Measurements from ENCODE around the gene PRDM12. TPM values are rescaled to one million over a fixed set of nuclear protein-coding genes. Genes with fewer than 3 reads are reported as not detected.

PRDM12 gene
- total RNA-seq, 1 experiment from 2014 or later = 0.31 TPM

DNA sequence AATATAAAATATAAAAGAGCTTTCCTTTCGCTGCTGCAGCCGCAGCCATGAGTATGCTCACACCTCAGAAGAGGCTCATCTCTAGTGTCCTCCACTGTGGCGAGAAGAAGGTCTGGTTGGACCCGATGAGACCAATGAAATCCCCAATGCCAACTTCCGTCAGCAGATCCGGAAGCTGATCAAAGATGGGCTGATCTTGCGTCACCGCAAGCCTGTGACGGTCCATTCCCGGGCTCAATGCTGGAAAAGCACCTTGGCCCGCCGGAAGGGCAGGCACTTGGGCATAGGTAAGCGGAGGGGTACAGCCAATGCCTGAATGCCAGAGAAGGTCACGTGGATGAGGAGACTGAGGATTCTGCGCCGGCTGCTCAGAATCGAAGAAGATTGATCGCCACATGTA is 12.6 kb upstream of the PRDM12 start:
- no peak for DNase-seq
- H3K27me3 ChIP-seq (ENCODE audit: control insufficient read depth, insufficient read depth, low read length) = peaks cover 13% of the 10 kb centered on the region

GRCh38 chr9:130654879-130655278 is 9.5 kb upstream of the PRDM12 start:
- Histone ChIP-seq H3K4me3 (ENCODE audit: insufficient read depth, low read depth, low read length) (no peak overlapping the region), H3K27me3 (ENCODE audit: control insufficient read depth, insufficient read depth, low read length) (peaks cover 42% of the 10 kb centered on the region), H3K36me3 (replicated peaks; ENCODE audit: control insufficient read depth, insufficient read depth, low read length) (no peaks in the 10 kb centered on the region)
- DNase-seq = no peak

More for the DNA sequence above, 12.6 kb upstream of the PRDM12 start:
- Histone ChIP-seq H3K36me3 (replicated peaks; ENCODE audit: control insufficient read depth, insufficient read depth, low read length) (no peaks in the 10 kb centered on the region), H3K4me3 (ENCODE audit: insufficient read depth, low read depth, low read length) (no peak overlapping the region)

GRCh38 chr9:130658893-130659698 is 5.3 kb upstream of the PRDM12 start:
- peak; percentile 83 for DNase-seq
- H3K36me3 ChIP-seq (replicated peaks; ENCODE audit: control insufficient read depth, insufficient read depth, low read length) = no peaks in the 10 kb centered on the region
- H3K27me3 ChIP-seq (ENCODE audit: control insufficient read depth, insufficient read depth, low read length) = peaks cover 84% of the 10 kb centered on the region
- peak overlapping the region; percentile 8; the same call in 1 of the 2 replicates for H3K4me3 ChIP-seq (ENCODE audit: insufficient read depth, low read depth, low read length)

- DNase-seq = peak; percentile 92
- Histone ChIP-seq H3K36me3 (replicated peaks; ENCODE audit: control insufficient read depth, insufficient read depth, low read length) (no peaks in the 10 kb centered on the region), H3K4me3 (ENCODE audit: insufficient read depth, low read depth, low read length) (peak overlapping the region; percentile 28), H3K27me3 (ENCODE audit: control insufficient read depth, insufficient read depth, low read length) (peaks cover 91% of the 10 kb centered on the region)
Measured at GRCh38 chr9:130659699-130660248, 4.6 kb upstream of the PRDM12 start.

DNA sequence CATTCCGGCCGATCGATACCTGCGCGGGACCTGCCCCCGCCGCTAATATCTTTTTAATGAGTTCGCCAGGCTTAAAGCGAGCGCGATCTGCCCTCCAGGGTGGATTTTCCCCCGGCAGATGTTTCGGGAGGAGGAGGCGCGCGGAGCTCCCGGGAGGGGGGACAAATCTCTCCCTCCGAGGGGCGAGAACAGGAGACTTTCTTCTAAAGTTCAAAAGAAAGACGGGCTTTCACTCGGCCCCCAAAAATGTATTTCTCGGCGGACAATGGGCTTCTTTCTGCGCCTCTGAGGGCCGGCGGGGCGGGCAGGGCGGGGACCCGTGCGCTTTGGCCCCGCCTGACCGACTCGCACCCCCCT is 4.1 kb upstream of the PRDM12 start:
- H3K4me3 ChIP-seq (ENCODE audit: insufficient read depth, low read depth, low read length) = peak overlapping the region; percentile 28
- no peak for DNase-seq
- no peaks in the 10 kb centered on the region for H3K36me3 ChIP-seq (replicated peaks; ENCODE audit: control insufficient read depth, insufficient read depth, low read length)
- H3K27me3 ChIP-seq (ENCODE audit: control insufficient read depth, insufficient read depth, low read length) = peaks cover 96% of the 10 kb centered on the region

DNA sequence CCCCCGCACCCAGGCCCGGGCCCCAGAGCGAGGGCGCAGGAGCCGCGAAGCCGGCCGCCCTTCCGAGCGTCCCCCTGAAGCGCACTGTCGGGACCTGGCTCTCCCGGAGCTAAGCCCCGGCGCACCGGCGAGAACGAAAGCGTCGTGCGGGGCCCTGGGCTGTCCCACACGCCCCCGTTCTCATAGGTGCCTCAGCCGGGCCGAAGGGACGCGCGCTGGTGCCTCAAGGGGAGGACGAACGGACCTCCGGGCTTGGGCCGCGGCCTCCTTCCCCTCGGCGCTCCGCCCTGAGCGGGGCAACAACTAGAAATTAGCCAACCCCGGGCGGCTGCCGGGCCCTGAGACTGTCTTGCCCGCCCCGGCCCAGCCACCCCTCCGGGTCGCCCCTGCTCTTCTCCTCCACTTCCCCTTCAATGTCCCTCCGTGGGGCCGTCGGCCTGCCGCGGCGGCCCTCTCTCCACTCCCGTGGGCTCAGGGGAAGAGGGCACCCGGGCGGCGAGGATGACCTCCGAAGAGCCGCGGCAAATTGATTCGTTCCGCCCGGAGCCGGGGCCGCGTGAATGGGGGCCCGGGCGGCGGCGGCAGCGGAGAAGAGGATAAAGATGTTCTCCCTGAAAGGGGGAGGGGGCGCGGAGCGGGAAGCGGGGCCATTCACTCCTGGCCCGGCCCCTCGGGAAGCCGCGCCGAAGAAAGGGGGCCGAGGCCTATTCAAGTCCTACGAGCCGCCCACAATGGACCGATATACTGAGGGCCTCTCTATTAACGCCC is 3.5 kb upstream of the PRDM12 start:
- peak; percentile 92 for DNase-seq
- Histone ChIP-seq H3K36me3 (replicated peaks; ENCODE audit: control insufficient read depth, insufficient read depth, low read length) (no peaks in the 10 kb centered on the region), H3K27me3 (ENCODE audit: control insufficient read depth, insufficient read depth, low read length) (peaks cover 98% of the 10 kb centered on the region), H3K4me3 (ENCODE audit: insufficient read depth, low read depth, low read length) (peak overlapping the region; percentile 28)

DNA sequence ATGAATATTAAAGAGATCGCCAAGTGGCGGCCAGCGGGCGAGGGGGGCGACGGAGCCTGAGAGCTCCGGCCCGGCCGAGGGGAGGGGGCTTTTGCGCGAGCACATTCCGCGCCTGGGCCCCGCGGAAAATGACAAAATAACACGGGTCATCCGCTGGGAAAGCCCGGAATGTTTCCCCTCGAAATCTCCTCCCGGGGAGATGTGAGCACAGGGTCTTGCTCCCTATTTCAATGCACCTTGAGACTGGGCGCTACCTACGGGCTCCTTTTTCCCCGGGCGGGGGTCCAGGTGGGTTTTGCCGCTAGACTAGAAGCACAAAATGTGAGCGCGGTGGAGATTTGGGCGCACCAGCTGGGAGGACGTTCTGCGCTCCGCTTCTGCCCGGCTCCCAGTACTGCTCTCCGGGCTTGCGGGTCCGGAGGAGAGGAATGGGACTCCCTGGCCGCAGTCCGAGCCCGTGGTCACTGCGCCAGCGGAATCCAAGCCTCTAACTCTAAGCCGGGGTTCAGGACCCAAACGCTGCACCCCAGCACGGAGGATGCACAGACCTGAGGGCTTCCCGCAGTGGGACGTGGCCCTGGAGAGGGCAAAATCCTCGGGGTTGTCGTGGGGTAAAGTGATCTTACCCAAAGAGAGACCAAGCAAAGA is 2.8 kb upstream of the PRDM12 start:
- peaks cover 98% of the 10 kb centered on the region for H3K27me3 ChIP-seq (ENCODE audit: control insufficient read depth, insufficient read depth, low read length)
- peak; percentile 79 for DNase-seq
- no peaks in the 10 kb centered on the region for H3K36me3 ChIP-seq (replicated peaks; ENCODE audit: control insufficient read depth, insufficient read depth, low read length)
- peak overlapping the region; percentile 19; the same call in 1 of the 2 replicates for H3K4me3 ChIP-seq (ENCODE audit: insufficient read depth, low read depth, low read length)

DNA sequence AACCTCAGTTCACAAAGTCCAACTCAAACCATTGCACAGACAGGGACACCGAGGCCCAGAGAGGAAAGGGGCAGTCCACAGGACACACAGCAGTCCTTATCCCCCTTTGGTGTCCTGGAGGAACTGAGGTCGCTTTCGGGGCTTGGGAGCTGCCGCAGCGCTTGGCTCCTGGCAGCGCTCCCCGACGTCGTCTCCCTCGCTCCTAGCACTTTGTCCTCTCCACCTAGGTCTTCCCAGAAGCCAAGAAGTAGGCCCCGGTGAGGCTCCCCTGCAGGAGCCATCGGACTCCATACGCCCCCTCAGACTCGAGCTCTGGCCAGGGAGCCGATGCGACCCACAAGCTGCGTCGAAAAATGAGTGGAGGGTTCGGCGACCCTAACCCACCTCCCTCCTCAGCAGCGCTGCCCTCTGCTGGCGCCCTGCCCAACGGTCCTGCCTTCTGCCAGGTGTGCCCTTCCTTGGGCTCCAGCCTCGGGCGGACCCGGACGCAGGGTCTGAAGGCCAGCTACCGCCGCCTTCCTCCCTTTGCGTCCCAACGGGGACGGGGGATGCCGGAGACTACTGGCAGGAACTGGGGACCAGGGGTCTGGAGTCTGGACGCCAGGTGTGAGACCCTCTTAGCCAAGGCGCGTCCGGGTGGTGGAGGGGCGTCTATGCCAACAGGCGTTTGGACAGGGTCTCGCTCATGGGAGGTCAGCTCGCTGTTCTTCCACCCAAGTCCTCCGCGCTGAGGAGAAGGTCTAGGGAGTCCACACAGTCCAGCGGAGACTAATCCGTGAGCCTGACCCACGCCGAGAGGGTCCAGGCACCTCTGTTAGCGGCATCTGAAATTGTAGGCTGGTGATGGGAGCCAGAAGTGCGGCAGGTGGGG is 2.1 kb upstream of the PRDM12 start:
- peak; percentile 87 for DNase-seq
- Histone ChIP-seq H3K4me3 (ENCODE audit: insufficient read depth, low read depth, low read length) (no peak overlapping the region), H3K27me3 (ENCODE audit: control insufficient read depth, insufficient read depth, low read length) (peaks cover 98% of the 10 kb centered on the region), H3K36me3 (replicated peaks; ENCODE audit: control insufficient read depth, insufficient read depth, low read length) (no peaks in the 10 kb centered on the region)

DNA sequence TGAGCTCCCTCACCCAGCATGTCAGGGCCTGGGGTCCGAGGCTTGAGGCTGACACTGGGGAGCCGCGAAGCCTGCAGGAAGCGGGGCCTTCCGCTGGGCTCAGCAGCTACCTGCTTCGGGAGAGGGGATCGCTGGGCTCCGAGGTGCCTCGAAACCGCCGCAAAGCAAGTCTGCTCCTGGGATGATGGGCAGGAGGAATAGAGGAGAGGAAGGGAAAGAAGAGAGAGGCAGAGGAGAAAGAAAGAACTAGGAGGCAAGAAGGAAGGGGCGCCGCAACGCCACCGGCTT is 1.5 kb upstream of the PRDM12 start:
- peaks cover 100% of the 10 kb centered on the region for H3K27me3 ChIP-seq (ENCODE audit: control insufficient read depth, insufficient read depth, low read length)
- H3K36me3 ChIP-seq (replicated peaks; ENCODE audit: control insufficient read depth, insufficient read depth, low read length) = no peaks in the 10 kb centered on the region
- peak overlapping the region; percentile 42; the same call in 1 of the 2 replicates for H3K4me3 ChIP-seq (ENCODE audit: insufficient read depth, low read depth, low read length)
- DNase-seq = peak; percentile 79

DNA sequence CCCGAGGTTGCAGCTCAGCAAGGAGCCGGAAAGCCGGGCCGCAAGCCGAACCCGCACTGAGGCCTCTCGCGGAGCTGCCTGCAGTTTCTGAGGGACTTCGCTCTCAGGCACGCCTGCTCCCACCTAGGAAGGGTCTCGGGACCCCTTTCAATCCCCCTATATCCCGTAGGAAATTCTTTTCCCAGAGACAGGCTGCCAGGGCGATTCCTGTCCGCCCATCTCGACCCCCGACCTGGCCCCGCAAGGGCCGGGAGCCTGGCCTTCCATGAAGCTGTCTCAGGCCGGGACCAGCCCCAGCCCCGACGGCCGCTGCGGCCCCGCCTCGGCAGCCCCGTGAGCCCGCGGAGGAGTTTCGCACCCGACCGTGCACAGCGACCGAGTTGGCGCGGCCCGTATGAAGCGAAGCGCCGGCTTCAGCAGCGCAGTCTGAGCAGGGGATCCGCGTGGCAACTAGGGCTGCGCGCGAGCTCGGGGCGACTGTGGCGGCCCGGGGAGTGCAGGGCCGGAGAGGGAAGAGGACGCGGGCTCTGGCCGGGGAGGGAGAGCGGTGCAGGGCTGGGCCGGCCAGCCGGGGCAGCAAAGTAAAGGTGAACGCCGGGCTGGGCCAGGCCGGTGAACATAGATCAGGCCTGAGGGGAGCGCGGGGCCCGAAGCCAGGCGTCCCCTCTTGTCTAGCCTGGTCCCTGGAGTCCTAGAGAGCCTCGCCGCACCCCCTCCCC is 977 bp upstream of the PRDM12 start:
- peak overlapping the region; percentile 42; the same call in 1 of the 2 replicates for H3K4me3 ChIP-seq (ENCODE audit: insufficient read depth, low read depth, low read length)
- peak; percentile 92 for DNase-seq
- H3K36me3 ChIP-seq (replicated peaks; ENCODE audit: control insufficient read depth, insufficient read depth, low read length) = no peaks in the 10 kb centered on the region
- H3K27me3 ChIP-seq (ENCODE audit: control insufficient read depth, insufficient read depth, low read length) = peaks cover 100% of the 10 kb centered on the region

GRCh38 chr9:130663977-130664250 is 480 bp upstream of the PRDM12 start:
- peak overlapping the region; percentile 42 for H3K4me3 ChIP-seq (ENCODE audit: insufficient read depth, low read depth, low read length)
- no peaks in the 10 kb centered on the region for H3K36me3 ChIP-seq (replicated peaks; ENCODE audit: control insufficient read depth, insufficient read depth, low read length)

DNA sequence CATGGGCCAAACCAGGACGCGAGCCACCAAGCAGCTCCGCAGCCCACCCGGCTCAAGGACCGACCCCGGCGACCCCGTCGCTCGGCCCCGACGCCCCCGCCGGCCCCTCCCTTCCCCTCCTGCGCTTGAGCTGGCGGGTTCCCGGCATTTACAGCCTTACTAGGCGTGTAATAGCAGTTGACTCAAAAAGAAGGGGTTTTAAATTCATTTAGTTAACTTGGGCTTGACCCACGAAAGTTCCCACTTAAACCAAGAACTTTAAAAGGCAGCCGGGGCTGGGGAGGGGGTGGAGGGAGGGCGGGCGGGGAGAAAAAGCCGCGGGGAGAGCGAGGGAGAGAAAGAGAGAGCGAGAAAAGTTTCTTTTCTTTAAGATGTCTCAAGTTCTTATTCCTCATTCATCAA is 636 bp downstream of the PRDM12 start:
- Histone ChIP-seq H3K27me3 (ENCODE audit: control insufficient read depth, insufficient read depth, low read length) (peaks cover 88% of the 10 kb centered on the region), H3K4me3 (ENCODE audit: insufficient read depth, low read depth, low read length) (peak overlapping the region; percentile 42; the same call in 1 of the 2 replicates), H3K36me3 (replicated peaks; ENCODE audit: control insufficient read depth, insufficient read depth, low read length) (no peaks in the 10 kb centered on the region)
- DNase-seq = no peak

More at GRCh38 chr9:130663977-130664250, 480 bp upstream of the PRDM12 start:
- H3K27me3 ChIP-seq (ENCODE audit: control insufficient read depth, insufficient read depth, low read length) = peaks cover 100% of the 10 kb centered on the region
- DNase-seq = no peak

Measured in H7 (cell line).